GM23248 (cell line): Measurements from ENCODE around the gene LMAN2. TPM values are rescaled to one million over a fixed set of nuclear protein-coding genes. Genes with fewer than 3 reads are reported as not detected.

ENCODE experiments used
- DNase-seq: peaks from one replicate; pipeline ENCODE4 v3.0.0-alpha.2; 2015
- H2AFZ ChIP-seq: fragments of 200-600 bp; sonication (generic); 2 replicates; pipeline ENCODE4 v1.6.1; 2016; ENCODE audit warnings: antibody characterized with exemption
- H3F3A ChIP-seq: fragments of 200-600 bp; sonication (generic); 2 replicates; pipeline ENCODE4 v1.6.1; 2016; ENCODE audit warnings: mild to moderate bottlenecking, antibody characterized with exemption, mixed run types; ENCODE audit not compliant: insufficient read depth
- H3K27ac ChIP-seq: fragments of 200-600 bp; sonication (generic); 2 replicates; pipeline ENCODE4 v1.5.1; 2016; ENCODE audit warnings: mild to moderate bottlenecking
- H3K27me3 ChIP-seq: fragments of 200-600 bp; sonication (generic); replicated peaks from 2 replicates; pipeline ENCODE4 v1.6.1; 2016; ENCODE audit warnings: mild to moderate bottlenecking; ENCODE audit not compliant: insufficient read depth
- H3K36me3 ChIP-seq: fragments of 200-600 bp; sonication (generic); 2 replicates; pipeline ENCODE4 v1.6.1; 2016; ENCODE audit warnings: low read depth, mild to moderate bottlenecking
- H3K4me1 ChIP-seq: fragments of 200-600 bp; sonication (generic); 2 replicates; pipeline ENCODE4 v1.6.1; 2016; ENCODE audit warnings: mild to moderate bottlenecking; ENCODE audit not compliant: insufficient read depth
- H3K4me2 ChIP-seq: fragments of 200-600 bp; sonication (generic); one replicate; pipeline ENCODE4 v1.6.1; 2016; ENCODE audit warnings: mild to moderate bottlenecking; ENCODE audit not compliant: unreplicated experiment
- H3K4me3 ChIP-seq: fragments of 200-600 bp; sonication (generic); 2 replicates; pipeline ENCODE4 v1.5.1; 2016; ENCODE audit warnings: mild to moderate bottlenecking
- H3K79me2 ChIP-seq: fragments of 200-600 bp; sonication (generic); 2 replicates; pipeline ENCODE4 v1.6.1; 2016; ENCODE audit warnings: mild to moderate bottlenecking; ENCODE audit not compliant: insufficient read depth
- H3K9ac ChIP-seq: fragments of 200-600 bp; sonication (generic); 2 replicates; pipeline ENCODE4 v1.6.1; 2016; ENCODE audit warnings: mild to moderate bottlenecking
- H3K9me2 ChIP-seq: fragments of 200-600 bp; sonication (generic); 2 replicates; pipeline ENCODE4 v1.6.1; 2016; ENCODE audit warnings: mixed run types, mild to moderate bottlenecking, moderate library complexity; ENCODE audit not compliant: insufficient read depth
- H3K9me3 ChIP-seq: fragments of 200-600 bp; sonication (generic); one replicate; pipeline ENCODE4 v1.6.1; 2017; ENCODE audit warnings: low read depth
- H4K20me1 ChIP-seq: fragments of 200-600 bp; sonication (generic); 2 replicates; pipeline ENCODE4 v1.6.0; 2016; ENCODE audit not compliant: insufficient read depth
- EZH2 ChIP-seq: fragments of 200-600 bp; sonication (generic); IDR thresholded peaks from 2 replicates; pipeline ENCODE4 v1.6.1; 2018; ENCODE audit warnings: antibody characterized with exemption, mild to moderate bottlenecking; ENCODE audit not compliant: insufficient read depth, poor library complexity, severe bottlenecking
- EZH2phosphoT487 ChIP-seq: fragments of 200-600 bp; sonication (generic); IDR thresholded peaks from 2 replicates; pipeline ENCODE4 v1.6.1; 2018; ENCODE audit warnings: antibody characterized with exemption, moderate library complexity, mild to moderate bottlenecking, low read depth; ENCODE audit not compliant: insufficient read depth
- WGBS, 2 experiments: methylation state at CpG; one replicate each; pipeline ENCODE4 v1.1.6; 2015 to 2017; ENCODE audit warnings: low lambda C conversion rate in 2 of 2, low coverage in 1 of 2; ENCODE audit errors: missing lambda C conversion rate in 2 of 2; 5-methylcytosine and 5-hydroxymethylcytosine counted together
- in situ Hi-C: fragments of 300-500 bp; cut with MboI; formaldehyde crosslinking; loops from 2 replicates; pipeline ENCODE4 v1.15.0; 2020
- polyA plus RNA-seq: library from polyadenylated mRNA; unstranded; fragments of >200 nt; fragmentation: Nextera tagmentation; extraction: Ambion mirVana; gene quantifications from 2 replicates; pipeline ENCODE4 v1.2.1, GENCODE V29; 2016
- total RNA-seq: library from RNA; depleted of rRNA; stranded (reverse); fragments of >200 nt; shearing (Covaris generic); gene quantifications from 2 replicates; pipeline ENCODE4 v1.2.3, GENCODE V29; 2014

Gene LMAN2
- total and polyA plus RNA-seq, 2 experiments from 2014 or later, result 303 to 313 TPM

DNA sequence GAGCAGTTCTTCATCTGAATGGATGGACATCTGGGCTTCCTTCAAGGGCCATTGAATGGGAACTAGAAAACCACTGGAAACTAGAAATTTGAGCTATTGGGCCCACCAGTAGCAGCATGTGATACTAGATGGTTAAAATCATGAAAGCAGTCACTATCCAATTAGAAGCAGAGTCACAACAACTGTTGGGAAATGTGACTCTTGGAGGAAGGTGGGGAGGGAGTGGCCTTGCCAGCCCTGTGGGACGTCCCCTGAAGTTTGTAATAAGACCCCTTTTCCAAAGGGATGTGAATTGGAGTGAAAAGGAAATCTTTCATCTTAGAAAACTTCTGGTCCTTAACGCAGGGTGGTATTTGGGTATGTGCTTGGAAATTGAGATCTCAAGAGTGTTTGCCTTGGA lies 53.5 kb downstream of the LMAN2 start:
- WGBS, 2 experiments, result 82 to 83% methylated on average over 2 of the region's 2 CpGs
- no peaks in the 10 kb centered on the region for H3K9me2 ChIP-seq
- H3K79me2 ChIP-seq, result peaks cover 16% of the 10 kb centered on the region
- DNase-seq, result no peak
- H3K4me1 ChIP-seq, result peaks cover 9% of the 10 kb centered on the region
- H3K9me3 ChIP-seq, result no peaks in the 10 kb centered on the region
- no peaks in the 10 kb centered on the region for H3K27me3 ChIP-seq
- H3K9ac ChIP-seq, result no peak overlapping the region
- H3K4me3 ChIP-seq, result no peak overlapping the region
- H3K4me2 ChIP-seq, result no peak overlapping the region
- 0 out of 2 replicates have a peak, but pooled peaks cover 18% of the 10 kb centered on the region for H3K36me3 ChIP-seq
- TF ChIP-seq EZH2 (no peak), EZH2phosphoT487 (no peak)
- peaks cover 31% of the 10 kb centered on the region for H3F3A ChIP-seq
- in situ Hi-C loops, result no loop called here
- H3K27ac ChIP-seq, result no peak overlapping the region
- no peaks in the 10 kb centered on the region for H4K20me1 ChIP-seq
- H2AFZ ChIP-seq, result no peak overlapping the region

- 79 to 83% methylated on average over 4 of the region's 4 CpGs for WGBS, 2 experiments
- Histone ChIP-seq H3K27me3 (no peaks in the 10 kb centered on the region), H3K4me3 (no peak overlapping the region), H3K9me3 (no peaks in the 10 kb centered on the region), H3K27ac (no peak overlapping the region), H4K20me1 (no peaks in the 10 kb centered on the region), H3K9me2 (no peaks in the 10 kb centered on the region), H3K4me1 (peaks cover under 1% of the 10 kb centered on the region; the same call in 1 of the 2 replicates), H3K36me3 (peaks cover 30% of the 10 kb centered on the region), H3K9ac (no peak overlapping the region), H3F3A (peaks cover 31% of the 10 kb centered on the region), H3K4me2 (no peak overlapping the region), H2AFZ (no peak overlapping the region), H3K79me2 (peaks cover 3% of the 10 kb centered on the region; the same call in 1 of the 2 replicates)
- TF ChIP-seq EZH2phosphoT487, result no peak
- no peak for TF ChIP-seq EZH2
- no peak for DNase-seq
- in situ Hi-C loops, result no loop called here
Measured at GRCh38 chr5:177296581-177296980, 54.9 kb downstream of the LMAN2 start.

- Histone ChIP-seq H3K36me3 (peaks cover 30% of the 10 kb centered on the region), H4K20me1 (no peaks in the 10 kb centered on the region), H3K9me2 (no peaks in the 10 kb centered on the region), H3K9ac (no peak overlapping the region), H3K27me3 (no peaks in the 10 kb centered on the region), H3K4me1 (no peaks in the 10 kb centered on the region), H3K4me2 (no peak overlapping the region), H3F3A (peaks cover 24% of the 10 kb centered on the region), H3K9me3 (no peaks in the 10 kb centered on the region), H3K79me2 (no peaks in the 10 kb centered on the region), H3K27ac (no peak overlapping the region), H2AFZ (no peak overlapping the region), H3K4me3 (no peak overlapping the region)
- TF ChIP-seq EZH2phosphoT487 (no peak), EZH2 (no peak)
- DNase-seq, result no peak
- 97 to 98% methylated on average over 9 of the region's 9 CpGs for WGBS, 2 experiments
- in situ Hi-C loops, result no loop called here
Measured at GRCh38 chr5:177295924-177296323, 55.5 kb downstream of the LMAN2 start.

DNA sequence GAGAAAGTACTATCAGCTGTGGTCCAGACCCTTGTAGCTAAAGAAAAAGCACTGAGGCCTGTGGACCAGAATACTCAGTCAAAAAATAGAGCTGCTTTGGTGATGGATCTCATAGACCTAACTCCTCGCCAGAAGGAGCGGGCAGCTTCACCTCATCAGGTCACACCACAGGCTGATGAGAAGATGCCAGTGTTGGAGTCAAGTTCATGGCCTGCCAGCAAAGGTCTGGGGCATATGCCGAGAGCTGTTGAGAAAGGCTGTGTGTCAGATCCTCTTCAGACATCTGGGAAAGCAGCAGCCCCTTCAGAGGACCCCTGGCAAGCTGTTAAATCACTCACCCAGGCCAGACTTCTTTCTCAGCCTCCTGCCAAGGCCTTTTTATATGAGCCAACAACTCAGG lies 56.8 kb downstream of the LMAN2 start:
- no peak overlapping the region for H3K4me2 ChIP-seq
- in situ Hi-C loops, result no loop called here

More for the DNA sequence above, 56.8 kb downstream of the LMAN2 start:
- Histone ChIP-seq H3K27me3 (no peaks in the 10 kb centered on the region), H3K9me3 (no peaks in the 10 kb centered on the region), H3F3A (peaks cover 18% of the 10 kb centered on the region), H3K9ac (no peak overlapping the region), H3K4me1 (no peaks in the 10 kb centered on the region), H3K9me2 (no peaks in the 10 kb centered on the region), H3K4me3 (no peak overlapping the region), H4K20me1 (no peaks in the 10 kb centered on the region), H3K27ac (no peak overlapping the region), H2AFZ (no peak overlapping the region), H3K79me2 (no peaks in the 10 kb centered on the region), H3K36me3 (peaks cover 35% of the 10 kb centered on the region)
- WGBS, 2 experiments, result 94 to 96% methylated on average over 3 of the region's 3 CpGs
- no peak for TF ChIP-seq EZH2phosphoT487
- no peak for TF ChIP-seq EZH2
- DNase-seq, result no peak
